SKM-1 treated with dmso at 0.1 percent for 144 hours (cell line): ENCODE results near the gene EIF5A.
"Not testable (repeated sequence)": the region's sequence is repeated elsewhere in the genome, so short reads cannot be mapped to it uniquely, and the experiment has no call there.

Source experiments
- DNase-seq: peaks from one replicate; lab custom pipeline; 2025; ENCODE audit not compliant: unreplicated experiment; lab: John Stamatoyannopoulos, UW

The EIF5A gene

DNA sequence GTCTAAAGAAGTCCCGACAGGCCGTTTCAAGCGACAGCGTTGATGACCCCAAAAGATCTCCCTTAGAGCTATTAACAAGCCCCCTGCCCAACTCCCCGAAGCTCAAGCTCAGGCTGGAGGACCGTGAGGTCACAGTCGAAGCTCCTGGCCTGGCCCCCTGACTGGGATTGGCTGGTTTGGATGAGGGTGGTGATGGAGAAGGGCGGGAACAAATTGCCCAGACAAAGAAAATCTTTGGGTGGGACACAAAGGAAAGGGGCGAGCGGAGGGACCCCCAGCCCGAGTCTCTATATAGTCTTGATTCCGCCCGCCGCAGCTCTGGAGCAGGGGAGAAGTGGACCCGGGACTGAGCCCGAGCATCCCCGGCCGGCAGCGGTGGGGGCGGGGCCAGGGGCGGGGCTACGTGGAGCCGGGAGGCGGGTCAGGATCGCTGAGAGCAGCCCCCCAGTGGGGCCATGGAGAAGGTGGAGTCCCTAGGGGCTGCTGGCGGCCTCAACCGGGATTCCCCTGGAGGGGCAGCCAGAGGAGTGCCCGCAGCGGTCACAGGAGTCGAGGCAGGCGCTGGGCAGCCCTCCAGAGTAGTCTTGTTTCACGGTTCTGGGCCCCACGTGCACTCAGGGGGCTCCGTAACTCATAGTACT, 22.7 kb downstream of the EIF5A start:
- no peak for DNase-seq

GRCh38 chr17:7330638-7331015, 23.2 kb downstream of the EIF5A start:
- DNase-seq, result no peak

- DNase-seq, result no peak
Measured at GRCh38 chr17:7332111-7332510, 24.7 kb downstream of the EIF5A start.

GRCh38 chr17:7332600-7333069, 25.2 kb downstream of the EIF5A start:
- DNase-seq, result not testable (repeated sequence)

- DNase-seq, result no peak
Measured at GRCh38 chr17:7334938-7335538, 27.6 kb downstream of the EIF5A start.

GRCh38 chr17:7335765-7336164, 28.3 kb downstream of the EIF5A start:
- not testable (repeated sequence) for DNase-seq

DNA sequence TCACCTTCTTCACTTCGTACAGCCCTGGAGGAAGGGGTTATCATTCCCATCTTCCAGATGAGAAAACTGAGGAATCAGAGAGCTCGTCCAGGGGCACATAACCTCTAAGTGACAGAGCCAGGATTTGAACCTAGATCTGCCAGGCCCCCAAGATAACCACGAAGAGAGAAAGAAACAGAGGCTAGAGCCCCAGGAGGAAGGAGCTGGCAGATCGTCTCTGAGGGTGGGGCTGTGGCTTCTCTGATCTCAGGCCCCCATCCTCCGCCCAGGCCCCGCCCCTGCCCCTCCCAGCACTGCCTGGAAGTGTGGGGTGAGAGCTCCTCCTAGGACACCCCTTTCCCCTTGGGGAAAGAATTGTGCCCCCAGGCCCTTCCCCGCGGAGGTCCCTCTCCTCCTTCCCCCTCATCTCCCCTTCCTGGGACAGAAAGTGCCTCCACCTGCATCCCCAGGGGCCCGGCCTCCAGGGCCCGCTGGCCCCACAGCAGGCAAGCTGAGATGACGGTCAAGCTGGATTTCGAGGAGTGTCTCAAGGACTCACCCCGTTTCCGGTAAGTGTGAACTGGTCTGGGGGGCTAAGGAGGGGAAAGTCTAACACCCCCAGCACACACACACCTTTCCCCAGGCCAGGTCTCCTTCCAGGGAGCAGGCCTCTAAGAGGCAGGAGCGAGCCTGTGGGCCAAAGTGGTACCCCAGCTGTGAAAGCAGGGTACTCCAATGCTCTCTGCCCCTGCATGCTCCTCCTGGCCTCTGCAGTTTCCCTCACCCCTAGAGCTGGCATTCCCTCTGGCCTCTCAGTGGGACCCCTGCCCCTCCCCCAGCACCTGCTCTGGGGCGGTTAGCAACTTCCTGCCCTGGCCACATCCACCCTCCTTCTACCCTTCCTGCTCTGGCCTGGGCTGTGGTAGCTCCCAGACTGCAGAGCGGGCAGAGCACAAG, 29.1 kb downstream of the EIF5A start, which contains the start of gene ACAP1:
TSS of gene ACAP1 (plus strand) at position 290 of the 936 bp plus-strand sequence. CDS start at position 496, 206 bp downstream.
- peak; percentile 32 for DNase-seq

GRCh38 chr17:7337600-7337999, 30.2 kb downstream of the EIF5A start:
- not testable (repeated sequence) for DNase-seq

GRCh38 chr17:7340179-7340578, 32.8 kb downstream of the EIF5A start:
- no peak for DNase-seq

GRCh38 chr17:7341842-7342241, 34.4 kb downstream of the EIF5A start:
- no peak for DNase-seq

GRCh38 chr17:7343250-7343649, 35.8 kb downstream of the EIF5A start:
- DNase-seq, result no peak

DNA sequence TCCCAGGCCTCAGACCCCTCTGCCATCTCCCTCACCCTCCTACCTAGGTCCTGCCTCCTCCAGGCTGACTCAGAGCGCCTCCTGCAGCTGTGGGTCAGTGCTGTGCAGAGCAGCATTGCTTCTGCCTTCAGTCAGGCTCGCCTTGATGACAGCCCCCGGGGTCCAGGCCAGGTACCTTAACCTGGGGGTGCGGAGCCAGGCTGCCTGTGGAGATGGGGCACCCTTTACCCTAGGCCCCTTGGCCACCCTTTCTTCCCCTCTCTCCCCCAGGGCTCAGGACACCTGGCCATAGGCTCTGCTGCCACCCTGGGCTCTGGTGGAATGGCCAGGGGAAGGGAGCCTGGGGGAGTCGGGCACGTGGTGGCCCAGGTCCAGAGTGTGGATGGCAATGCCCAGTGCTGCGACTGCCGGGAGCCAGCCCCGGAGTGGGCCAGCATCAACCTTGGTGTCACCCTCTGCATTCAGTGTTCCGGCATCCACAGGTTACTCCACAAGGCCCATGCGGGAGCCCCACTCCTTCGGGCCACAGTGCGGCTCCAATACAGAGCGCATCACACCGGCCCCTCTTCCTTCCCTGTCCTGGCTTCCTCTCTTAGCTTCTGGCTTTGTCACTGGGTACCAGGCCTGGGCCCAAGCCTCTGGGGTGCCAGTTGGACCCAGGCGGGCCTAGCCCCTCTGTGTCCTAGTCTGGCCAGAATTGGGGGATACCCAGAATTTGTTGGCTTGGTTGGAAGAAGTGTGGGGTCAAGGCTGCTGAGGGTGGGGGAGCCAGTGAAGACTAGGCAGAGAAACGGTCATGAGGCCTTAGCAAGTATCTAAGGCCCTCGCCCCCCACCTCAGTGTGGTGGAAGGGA, 39.6 kb downstream of the EIF5A start:
- DNase-seq, result no peak

GRCh38 chr17:7347630-7348477, 40.4 kb downstream of the EIF5A start:
- DNase-seq, result no peak

GRCh38 chr17:7348478-7349242, 41.2 kb downstream of the EIF5A start:
- DNase-seq, result no peak

- DNase-seq, result peak; percentile 22
Measured at GRCh38 chr17:7351665-7352502, 44.5 kb downstream of the EIF5A start, which contains the start of gene KCTD11. Gene KCTD11 (plus strand): TSS chr17:7352162.

- DNase-seq, result no peak
Measured at GRCh38 chr17:7352503-7352889, 45.1 kb downstream of the EIF5A start.

DNA sequence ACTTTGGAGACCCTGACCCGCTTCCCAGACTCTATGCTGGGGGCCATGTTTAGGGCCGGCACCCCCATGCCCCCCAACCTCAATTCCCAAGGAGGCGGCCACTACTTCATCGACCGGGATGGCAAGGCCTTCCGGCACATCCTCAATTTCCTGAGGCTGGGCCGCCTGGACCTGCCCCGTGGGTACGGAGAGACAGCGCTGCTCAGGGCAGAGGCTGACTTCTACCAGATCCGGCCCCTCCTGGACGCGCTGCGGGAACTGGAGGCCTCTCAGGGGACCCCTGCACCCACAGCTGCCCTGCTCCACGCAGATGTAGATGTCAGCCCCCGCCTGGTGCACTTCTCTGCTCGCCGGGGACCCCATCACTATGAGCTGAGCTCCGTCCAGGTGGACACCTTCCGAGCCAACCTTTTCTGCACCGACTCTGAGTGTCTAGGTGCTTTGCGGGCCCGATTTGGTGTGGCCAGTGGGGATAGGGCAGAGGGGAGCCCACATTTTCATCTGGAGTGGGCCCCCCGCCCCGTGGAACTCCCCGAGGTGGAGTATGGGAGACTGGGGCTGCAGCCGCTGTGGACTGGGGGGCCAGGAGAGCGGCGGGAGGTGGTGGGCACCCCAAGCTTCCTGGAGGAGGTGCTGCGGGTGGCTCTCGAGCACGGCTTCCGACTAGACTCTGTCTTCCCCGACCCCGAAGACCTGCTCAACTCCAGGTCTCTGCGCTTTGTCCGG, 45.6 kb downstream of the EIF5A start:
- DNase-seq, result no peak
